Gastroesophageal sphincter (tissue), 2 donors: ENCODE results near the gene NRAP.

Experiments used
- POLR2A ChIP-seq, 2 donors: fragments of 450-650 bp; IDR thresholded peaks; one replicate each; pipeline ENCODE4 v1.6.1; 2017; ENCODE audit warnings: antibody characterized with exemption in 2 of 2, mild to moderate bottlenecking in 2 of 2, moderate library complexity in 1 of 2
- POLR2AphosphoS5 ChIP-seq: sonication (generic); formaldehyde crosslinking; IDR thresholded peaks from one replicate; pipeline ENCODE4 v1.6.1; 2017; ENCODE audit warnings: antibody characterized with exemption

DNA sequence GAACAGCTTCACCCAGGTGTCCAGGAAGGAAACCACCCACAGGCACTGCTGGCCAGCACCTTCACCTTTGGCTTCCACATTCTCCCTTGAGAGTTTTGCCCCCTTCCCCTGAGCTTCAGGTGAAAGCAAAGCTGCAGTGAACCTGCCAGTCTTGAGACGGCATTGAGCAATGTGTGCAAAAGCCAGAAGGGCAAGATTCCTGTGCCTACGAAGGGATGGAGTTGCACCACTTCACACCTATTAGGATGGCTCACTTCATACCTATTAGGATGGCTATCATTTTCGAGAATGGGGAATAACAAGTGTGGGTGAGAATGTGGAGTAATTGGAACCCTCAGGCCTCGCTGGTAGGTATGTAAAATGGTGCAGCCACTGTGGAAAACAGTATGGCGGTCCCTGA lies 103.8 kb downstream of the NRAP start:
- TF ChIP-seq POLR2AphosphoS5 (no peak), POLR2A (IDR thresholded peaks at IDR 0.05) (no peak)
